GM06990 (cell line): ENCODE measurements around the gene OPCML.

Experiments
- DNase-seq: peaks from one replicate; pipeline ENCODE4 v3.0.0-alpha.2; 2011; ENCODE audit not compliant: insufficient read length; ENCODE audit errors: extremely low read depth
- H3K27me3 ChIP-seq: replicated peaks from 2 replicates; pipeline ENCODE4 v1.6.0; 2011; ENCODE audit warnings: low read length; ENCODE audit not compliant: control insufficient read depth, insufficient read depth
- H3K36me3 ChIP-seq: 2 replicates; pipeline ENCODE4 v1.5.1; 2011; ENCODE audit warnings: low read length; ENCODE audit not compliant: control insufficient read depth, insufficient read depth
- H3K4me3 ChIP-seq: replicated peaks from 2 replicates; pipeline ENCODE4 v1.5.1; 2011; ENCODE audit warnings: low read depth, mild to moderate bottlenecking, control low read depth, low read length
- TF ChIP-seq, protein P1 (sequence below): IDR thresholded peaks from 2 replicates; pipeline ENCODE4 v1.5.1; 2011; ENCODE audit warnings: low read length, control low read depth, mild to moderate bottlenecking, inconsistent platforms; ENCODE audit not compliant: insufficient read depth, poor library complexity, severe bottlenecking

Gene OPCML

DNA sequence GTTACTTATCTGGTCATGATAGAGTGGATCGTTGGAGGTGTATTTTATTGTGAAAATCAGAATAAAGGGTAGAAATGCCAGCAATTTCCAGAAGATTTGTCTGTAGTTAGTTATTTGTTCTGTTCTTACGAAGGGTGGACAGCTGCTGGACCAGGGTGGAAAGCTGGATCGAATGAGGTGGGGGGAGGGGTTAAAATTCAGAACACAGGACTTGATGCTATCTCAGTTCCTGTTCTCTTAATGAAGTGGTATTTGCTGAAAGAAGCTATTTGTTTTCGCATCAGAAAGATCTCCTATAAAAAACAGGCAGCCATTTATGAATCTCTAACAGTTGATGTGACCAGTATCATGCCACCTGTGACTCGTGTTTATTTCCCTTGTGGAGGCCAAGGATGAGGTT is 556.2 kb downstream of the OPCML start:
- Histone ChIP-seq H3K36me3 (no peaks in the 10 kb centered on the region), H3K27me3 (no peaks in the 10 kb centered on the region), H3K4me3 (no peak overlapping the region)
- DNase-seq = no peak
- TF ChIP-seq, protein P1, sequence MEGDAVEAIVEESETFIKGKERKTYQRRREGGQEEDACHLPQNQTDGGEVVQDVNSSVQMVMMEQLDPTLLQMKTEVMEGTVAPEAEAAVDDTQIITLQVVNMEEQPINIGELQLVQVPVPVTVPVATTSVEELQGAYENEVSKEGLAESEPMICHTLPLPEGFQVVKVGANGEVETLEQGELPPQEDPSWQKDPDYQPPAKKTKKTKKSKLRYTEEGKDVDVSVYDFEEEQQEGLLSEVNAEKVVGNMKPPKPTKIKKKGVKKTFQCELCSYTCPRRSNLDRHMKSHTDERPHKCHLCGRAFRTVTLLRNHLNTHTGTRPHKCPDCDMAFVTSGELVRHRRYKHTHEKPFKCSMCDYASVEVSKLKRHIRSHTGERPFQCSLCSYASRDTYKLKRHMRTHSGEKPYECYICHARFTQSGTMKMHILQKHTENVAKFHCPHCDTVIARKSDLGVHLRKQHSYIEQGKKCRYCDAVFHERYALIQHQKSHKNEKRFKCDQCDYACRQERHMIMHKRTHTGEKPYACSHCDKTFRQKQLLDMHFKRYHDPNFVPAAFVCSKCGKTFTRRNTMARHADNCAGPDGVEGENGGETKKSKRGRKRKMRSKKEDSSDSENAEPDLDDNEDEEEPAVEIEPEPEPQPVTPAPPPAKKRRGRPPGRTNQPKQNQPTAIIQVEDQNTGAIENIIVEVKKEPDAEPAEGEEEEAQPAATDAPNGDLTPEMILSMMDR = no peak

DNA sequence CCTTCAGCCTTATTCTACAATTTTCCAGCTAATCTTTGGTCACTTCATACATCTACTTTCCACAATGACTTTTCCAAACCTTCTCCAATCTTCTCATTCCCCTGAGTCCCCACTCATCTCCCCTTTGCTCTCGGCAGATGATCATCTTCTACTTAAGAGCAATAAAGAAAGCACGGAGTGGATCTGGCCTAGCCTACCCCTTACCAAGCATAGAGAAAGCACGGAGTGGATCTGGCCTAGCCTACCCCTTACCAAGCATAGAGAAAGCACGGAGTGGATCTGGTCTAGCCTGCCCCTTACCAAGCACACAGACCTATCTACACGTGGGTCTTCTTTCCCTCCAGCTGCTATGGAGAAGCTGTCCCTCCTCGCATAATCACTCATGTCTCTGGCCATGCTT is 558.6 kb downstream of the OPCML start:
- Histone ChIP-seq H3K27me3 (no peaks in the 10 kb centered on the region), H3K4me3 (no peak overlapping the region), H3K36me3 (no peaks in the 10 kb centered on the region)
- TF ChIP-seq, protein P1 = no peak
- no peak for DNase-seq

DNA sequence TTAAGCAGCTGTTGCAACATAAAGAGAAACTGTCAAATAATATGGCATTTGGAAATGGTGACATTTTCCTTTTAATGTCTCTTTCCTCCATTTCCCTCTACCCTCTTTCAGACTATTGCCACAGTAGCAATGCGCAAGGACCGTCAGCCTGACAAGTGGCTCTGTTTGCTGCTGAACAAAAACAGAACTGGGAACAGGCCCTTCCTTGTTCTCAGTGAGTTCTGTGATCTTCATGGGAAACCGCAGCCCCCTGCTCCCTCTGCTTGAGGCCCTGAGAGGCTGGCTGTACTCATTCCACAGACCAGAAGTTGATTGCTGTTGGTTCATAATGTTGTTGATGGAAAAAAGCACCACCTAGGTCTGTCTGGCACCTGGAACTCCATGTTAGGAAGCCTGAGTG is 559.7 kb downstream of the OPCML start:
- no peak for DNase-seq
- Histone ChIP-seq H3K4me3 (no peak overlapping the region), H3K36me3 (no peaks in the 10 kb centered on the region), H3K27me3 (no peaks in the 10 kb centered on the region)
- TF ChIP-seq, protein P1 = no peak

DNA sequence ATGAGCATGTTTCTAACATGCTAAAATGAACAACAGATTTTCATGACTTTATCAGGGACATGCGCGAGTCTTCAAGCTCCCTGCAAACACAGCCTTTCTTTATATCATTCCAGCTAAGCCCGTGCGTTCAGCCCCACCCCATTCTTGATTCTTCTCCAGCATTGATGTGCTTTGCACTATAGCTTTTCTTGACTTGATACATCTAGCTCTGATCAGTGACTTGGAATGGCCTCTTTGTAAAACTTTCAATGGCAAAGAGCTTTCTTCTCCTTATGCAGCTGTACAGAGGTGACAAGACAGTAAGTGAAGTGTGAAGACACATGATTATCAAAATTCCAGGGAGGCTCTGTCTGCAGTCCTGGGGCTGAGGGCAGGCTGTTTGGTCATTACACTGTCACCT is 561.0 kb downstream of the OPCML start:
- Histone ChIP-seq H3K36me3 (no peaks in the 10 kb centered on the region), H3K27me3 (no peaks in the 10 kb centered on the region), H3K4me3 (no peak overlapping the region)
- DNase-seq = no peak
- TF ChIP-seq, protein P1 = no peak

DNA sequence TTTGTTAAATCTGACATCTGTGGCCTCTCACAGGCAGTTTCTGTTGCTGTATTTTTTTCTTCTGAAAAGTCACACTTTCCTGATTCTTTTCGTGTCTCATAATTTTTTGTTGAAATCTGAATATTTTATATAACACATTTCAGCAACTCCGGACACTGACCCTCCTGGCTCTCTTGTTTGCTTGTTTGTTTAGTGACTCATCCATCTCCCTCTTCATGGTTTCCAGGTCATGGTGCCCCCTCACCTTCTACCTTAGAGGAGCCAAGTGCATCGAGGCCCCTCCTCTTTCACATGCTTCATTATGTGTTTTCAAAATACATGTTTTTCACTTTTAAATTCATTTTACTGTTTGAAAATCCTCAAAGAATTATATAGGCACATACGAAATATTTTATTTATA is 562.4 kb downstream of the OPCML start:
- no peak overlapping the region for H3K4me3 ChIP-seq
- H3K27me3 ChIP-seq = no peaks in the 10 kb centered on the region
- no peak for DNase-seq
- no peaks in the 10 kb centered on the region for H3K36me3 ChIP-seq
- TF ChIP-seq, protein P1 = no peak

DNA sequence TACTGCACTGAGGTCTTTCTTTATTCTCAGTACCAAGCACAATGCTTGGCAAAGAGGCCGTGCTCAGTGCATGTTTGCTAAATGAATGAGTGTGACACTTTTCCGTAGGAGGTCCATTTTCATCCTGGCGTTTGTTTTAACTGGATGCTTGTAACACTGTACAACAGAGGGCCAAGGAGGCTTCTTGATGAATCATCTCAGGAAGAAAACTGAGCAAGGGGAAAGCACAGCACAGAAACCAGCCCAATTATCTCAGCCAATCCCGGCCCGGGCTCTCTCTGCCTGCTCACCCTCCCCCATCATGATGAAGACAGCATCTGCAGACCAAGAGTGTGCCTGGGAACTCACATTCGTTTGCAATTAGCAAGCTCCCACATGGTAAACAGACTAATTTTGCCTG is 570.3 kb downstream of the OPCML start:
- Histone ChIP-seq H3K36me3 (no peaks in the 10 kb centered on the region), H3K4me3 (no peak overlapping the region), H3K27me3 (peaks cover 1% of the 10 kb centered on the region; the same call in 1 of the 2 replicates)
- TF ChIP-seq, protein P1 = no peak
- no peak for DNase-seq
